ENCODE results near the gene REM1. TPM values are rescaled to one million over a fixed set of nuclear protein-coding genes. Genes with fewer than 3 reads are reported as not detected.

Gene REM1
- polyA plus RNA-seq, 1 donor from 2014 or later = not detected

DNA sequence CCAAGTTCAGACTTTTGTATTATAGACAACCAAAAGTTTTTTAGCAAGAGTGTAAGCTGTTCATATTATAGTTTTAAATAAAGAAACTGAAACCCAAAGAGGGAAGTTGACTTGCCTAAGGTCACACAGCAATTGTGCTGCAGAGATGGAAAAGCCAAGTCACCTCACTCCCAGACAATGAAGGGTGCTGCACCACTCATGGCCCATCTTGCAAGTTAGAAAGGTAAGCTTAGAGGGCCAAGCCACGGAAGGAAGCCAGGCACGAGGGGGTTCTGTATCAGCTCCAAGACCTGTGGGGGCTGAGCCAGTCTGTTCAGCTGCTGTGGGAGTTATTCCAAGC is 1.0 kb upstream of the REM1 start:
- Histone ChIP-seq H3K79me2 (replicated peaks; ENCODE audit: insufficient read depth, low read length) (no peaks in the 10 kb centered on the region), H3F3A (ENCODE audit: insufficient read depth, low read length, poor library complexity, severe bottlenecking) (no peaks in the 10 kb centered on the region), H3K9me3 (ENCODE audit: low read length) (peaks cover 11% of the 10 kb centered on the region), H3K4me2 (ENCODE audit: low read length) (no peak overlapping the region), H3K36me3 (ENCODE audit: insufficient read depth, low read length) (no peaks in the 10 kb centered on the region), H4K20me1 (ENCODE audit: insufficient read depth) (no peaks in the 10 kb centered on the region), H3K27me3 (ENCODE audit: insufficient read depth, low read depth, low read length) (no peaks in the 10 kb centered on the region), H3K27ac (ENCODE audit: low read length) (no peak overlapping the region), H3K9ac (ENCODE audit: low read length) (no peak overlapping the region), H3K4me3 (ENCODE audit: low read length) (no peak overlapping the region), H2AFZ (ENCODE audit: low read depth, low read length) (no peak overlapping the region), H3K9me2 (ENCODE audit: insufficient read depth, low read length) (no peaks in the 10 kb centered on the region)
- TF ChIP-seq TAF1 (IDR thresholded peaks at IDR 0.05; ENCODE audit: low read depth) = no peak
- TF ChIP-seq MXI1 (conservative IDR thresholded peaks at IDR 0.05; ENCODE audit: poor library complexity, severe bottlenecking) = no peak

GRCh38 chr20:31475472-31476293 is 595 bp downstream of the REM1 start:
- Histone ChIP-seq H3K4me2 (ENCODE audit: low read length) (no peak overlapping the region), H3K79me2 (replicated peaks; ENCODE audit: insufficient read depth, low read length) (no peaks in the 10 kb centered on the region), H3K4me3 (ENCODE audit: low read length) (no peak overlapping the region), H3K27me3 (ENCODE audit: insufficient read depth, low read depth, low read length) (no peaks in the 10 kb centered on the region), H3K9ac (ENCODE audit: low read length) (no peak overlapping the region), H3K9me3 (ENCODE audit: low read length) (peaks cover 11% of the 10 kb centered on the region), H4K20me1 (ENCODE audit: insufficient read depth) (no peaks in the 10 kb centered on the region), H3K27ac (ENCODE audit: low read length) (no peak overlapping the region), H3K9me2 (ENCODE audit: insufficient read depth, low read length) (no peaks in the 10 kb centered on the region), H2AFZ (ENCODE audit: low read depth, low read length) (no peak overlapping the region), H3K36me3 (ENCODE audit: insufficient read depth, low read length) (no peaks in the 10 kb centered on the region), H3F3A (ENCODE audit: insufficient read depth, low read length, poor library complexity, severe bottlenecking) (no peaks in the 10 kb centered on the region)
- TF ChIP-seq RAD21 (conservative IDR thresholded peaks at IDR 0.05) = no peak
- no peak for TF ChIP-seq POLR2AphosphoS5 (IDR thresholded peaks at IDR 0.05)
- no peak for TF ChIP-seq EZH2 (IDR thresholded peaks at IDR 0.05; ENCODE audit: borderline replicate concordance, insufficient read depth, low read length, poor library complexity, severe bottlenecking)
- TF ChIP-seq, protein P1, sequence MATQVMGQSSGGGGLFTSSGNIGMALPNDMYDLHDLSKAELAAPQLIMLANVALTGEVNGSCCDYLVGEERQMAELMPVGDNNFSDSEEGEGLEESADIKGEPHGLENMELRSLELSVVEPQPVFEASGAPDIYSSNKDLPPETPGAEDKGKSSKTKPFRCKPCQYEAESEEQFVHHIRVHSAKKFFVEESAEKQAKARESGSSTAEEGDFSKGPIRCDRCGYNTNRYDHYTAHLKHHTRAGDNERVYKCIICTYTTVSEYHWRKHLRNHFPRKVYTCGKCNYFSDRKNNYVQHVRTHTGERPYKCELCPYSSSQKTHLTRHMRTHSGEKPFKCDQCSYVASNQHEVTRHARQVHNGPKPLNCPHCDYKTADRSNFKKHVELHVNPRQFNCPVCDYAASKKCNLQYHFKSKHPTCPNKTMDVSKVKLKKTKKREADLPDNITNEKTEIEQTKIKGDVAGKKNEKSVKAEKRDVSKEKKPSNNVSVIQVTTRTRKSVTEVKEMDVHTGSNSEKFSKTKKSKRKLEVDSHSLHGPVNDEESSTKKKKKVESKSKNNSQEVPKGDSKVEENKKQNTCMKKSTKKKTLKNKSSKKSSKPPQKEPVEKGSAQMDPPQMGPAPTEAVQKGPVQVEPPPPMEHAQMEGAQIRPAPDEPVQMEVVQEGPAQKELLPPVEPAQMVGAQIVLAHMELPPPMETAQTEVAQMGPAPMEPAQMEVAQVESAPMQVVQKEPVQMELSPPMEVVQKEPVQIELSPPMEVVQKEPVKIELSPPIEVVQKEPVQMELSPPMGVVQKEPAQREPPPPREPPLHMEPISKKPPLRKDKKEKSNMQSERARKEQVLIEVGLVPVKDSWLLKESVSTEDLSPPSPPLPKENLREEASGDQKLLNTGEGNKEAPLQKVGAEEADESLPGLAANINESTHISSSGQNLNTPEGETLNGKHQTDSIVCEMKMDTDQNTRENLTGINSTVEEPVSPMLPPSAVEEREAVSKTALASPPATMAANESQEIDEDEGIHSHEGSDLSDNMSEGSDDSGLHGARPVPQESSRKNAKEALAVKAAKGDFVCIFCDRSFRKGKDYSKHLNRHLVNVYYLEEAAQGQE (IDR thresholded peaks at IDR 0.05; ENCODE audit: borderline replicate concordance) = no peak
- no peak for TF ChIP-seq EP300 (conservative IDR thresholded peaks at IDR 0.05; ENCODE audit: poor library complexity, severe bottlenecking)
- TF ChIP-seq SMC3 (conservative IDR thresholded peaks at IDR 0.05; ENCODE audit: poor library complexity) = no peak
- TF ChIP-seq TAF1 (IDR thresholded peaks at IDR 0.05; ENCODE audit: low read depth) = no peak
- TF ChIP-seq CTCF (IDR thresholded peaks at IDR 0.05; ENCODE audit: poor library complexity, severe bottlenecking) = no peak
- TF ChIP-seq MXI1 (conservative IDR thresholded peaks at IDR 0.05; ENCODE audit: poor library complexity, severe bottlenecking) = no peak
